HS-5 (cell line): Measurements from ENCODE around the gene ARHGEF9.
"Not testable (repeated sequence)": the region's sequence is repeated elsewhere in the genome, so short reads cannot be mapped to it uniquely, and the experiment has no call there.

Source experiments
- DNase-seq: peaks from one replicate; pipeline ENCODE4 v3.0.0-alpha.2; 2012; ENCODE audit warnings: low read depth

The ARHGEF9 gene

GRCh38 chrX:63784902-63785707 lies at the start of gene ARHGEF9:
TSS of gene ARHGEF9 (minus strand) at chrX:63785214. CDS start at chrX:63785145, 69 bp downstream.
- no peak for DNase-seq

- DNase-seq: not testable (repeated sequence)
Measured at GRCh38 chrX:63825446-63825845, 40.4 kb upstream of the ARHGEF9 start.

DNA sequence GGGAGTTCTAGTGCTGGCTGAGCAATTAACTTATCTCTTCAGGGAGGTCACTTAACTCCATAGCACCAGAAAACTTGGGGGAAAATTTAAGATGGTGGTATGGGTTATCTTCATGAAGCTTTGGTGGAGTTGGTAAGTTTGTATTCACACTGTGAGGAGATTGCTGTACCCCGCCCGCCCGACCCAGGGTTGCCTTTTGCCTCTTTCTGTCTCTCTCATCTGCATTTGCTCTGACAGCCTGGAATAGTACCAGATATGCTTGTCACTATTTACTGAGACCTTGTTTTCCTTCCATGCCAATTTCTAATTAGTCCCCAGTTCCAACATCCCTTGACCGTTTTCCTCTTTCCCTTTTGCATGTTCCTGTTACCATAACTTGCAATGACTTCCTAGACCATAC lies 33.1 kb upstream of the ARHGEF9 start:
- no peak for DNase-seq

DNA sequence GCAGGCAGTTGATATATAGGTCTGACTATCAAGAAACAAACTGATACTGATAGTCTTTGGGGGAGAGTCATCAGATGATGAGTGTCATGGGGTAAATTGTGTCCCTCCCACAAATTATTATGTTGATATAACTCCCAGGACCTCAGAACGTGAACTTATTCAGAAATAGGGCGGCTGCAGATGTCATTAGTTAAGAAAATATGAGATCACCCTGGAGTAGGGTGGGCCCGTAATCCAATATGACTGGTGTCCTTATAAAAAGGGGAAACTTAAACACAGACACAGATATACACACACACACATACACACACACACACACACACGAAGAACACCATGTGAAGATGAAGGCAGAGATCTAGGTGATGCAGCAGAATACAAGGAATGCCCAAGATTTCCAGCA lies 32.7 kb upstream of the ARHGEF9 start:
- DNase-seq: no peak

DNA sequence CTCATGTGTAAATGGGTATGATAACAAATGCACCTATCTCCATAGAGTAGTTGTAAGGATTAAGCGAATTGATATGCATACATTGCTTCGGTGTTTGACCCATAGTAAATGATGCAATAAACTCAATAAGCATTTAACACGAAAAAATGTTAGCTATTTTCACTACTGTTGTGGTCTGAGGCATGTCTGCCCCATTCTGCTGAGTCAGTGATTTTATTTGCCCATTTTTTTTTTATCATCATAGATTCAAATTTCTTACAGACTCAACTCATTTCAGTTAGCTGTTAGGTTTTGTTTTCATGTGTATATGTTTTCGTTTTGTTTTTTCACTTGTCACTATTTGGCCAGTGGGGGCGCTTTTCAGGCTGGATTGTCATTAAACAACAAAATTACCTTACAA lies 27.8 kb upstream of the ARHGEF9 start:
- DNase-seq: no peak

- DNase-seq: no peak
Measured at GRCh38 chrX:63810746-63811145, 25.7 kb upstream of the ARHGEF9 start.

DNA sequence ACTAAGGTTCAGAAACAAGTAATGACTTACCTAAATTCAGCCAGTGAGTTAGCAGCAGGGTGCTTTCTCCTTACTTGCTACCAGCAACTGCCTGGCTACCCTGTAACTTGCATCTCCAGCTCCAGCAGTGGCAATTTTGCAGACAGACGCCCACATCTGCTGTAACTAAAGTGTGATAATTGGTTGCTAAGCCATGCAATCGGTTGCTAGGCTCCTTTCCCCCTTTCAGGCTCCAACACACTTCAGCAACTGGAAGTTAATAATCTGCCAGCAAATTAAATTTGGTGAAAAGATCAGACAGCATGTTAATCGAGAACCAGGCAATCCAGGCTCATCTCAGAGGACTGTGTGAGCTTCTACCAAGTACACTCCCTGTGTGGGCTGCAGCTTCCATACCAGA lies 24.2 kb upstream of the ARHGEF9 start:
- no peak for DNase-seq

DNA sequence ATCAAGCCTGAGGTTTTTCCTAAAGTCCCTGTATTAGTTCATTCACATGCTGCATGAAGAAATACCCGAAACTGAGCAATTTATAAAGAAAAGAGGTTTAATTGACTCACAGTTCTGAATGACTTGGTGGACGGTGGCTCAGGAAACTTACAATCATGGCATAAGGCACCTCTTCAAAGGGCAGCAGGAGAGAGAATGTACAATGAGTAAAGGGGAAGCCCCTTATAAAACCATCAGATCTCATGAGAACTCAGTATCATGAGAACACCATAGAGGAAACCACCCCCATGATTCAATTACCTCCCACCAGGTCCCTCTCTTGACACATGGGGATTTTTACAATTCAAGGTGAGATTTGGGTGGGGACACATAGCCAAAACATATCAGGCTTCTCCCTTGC lies 10.4 kb upstream of the ARHGEF9 start:
- DNase-seq: not testable (repeated sequence)

DNA sequence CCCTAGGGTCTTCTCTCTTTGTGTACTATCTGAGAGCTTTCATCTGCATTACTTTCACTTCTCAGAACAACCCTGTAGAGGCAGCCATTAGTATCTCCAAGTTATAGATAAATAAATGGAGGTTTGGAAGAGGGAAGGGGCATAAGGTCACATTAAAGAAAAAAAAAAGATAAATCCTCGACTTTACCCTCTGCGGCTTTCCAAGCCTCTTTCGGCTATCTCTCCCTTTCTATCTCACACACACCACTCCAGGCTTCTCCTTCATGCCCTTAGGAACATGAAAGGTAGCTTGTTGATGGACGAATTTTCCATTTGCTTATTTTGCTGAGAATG lies 660 bp upstream of the ARHGEF9 start:
- DNase-seq: no peak

DNA sequence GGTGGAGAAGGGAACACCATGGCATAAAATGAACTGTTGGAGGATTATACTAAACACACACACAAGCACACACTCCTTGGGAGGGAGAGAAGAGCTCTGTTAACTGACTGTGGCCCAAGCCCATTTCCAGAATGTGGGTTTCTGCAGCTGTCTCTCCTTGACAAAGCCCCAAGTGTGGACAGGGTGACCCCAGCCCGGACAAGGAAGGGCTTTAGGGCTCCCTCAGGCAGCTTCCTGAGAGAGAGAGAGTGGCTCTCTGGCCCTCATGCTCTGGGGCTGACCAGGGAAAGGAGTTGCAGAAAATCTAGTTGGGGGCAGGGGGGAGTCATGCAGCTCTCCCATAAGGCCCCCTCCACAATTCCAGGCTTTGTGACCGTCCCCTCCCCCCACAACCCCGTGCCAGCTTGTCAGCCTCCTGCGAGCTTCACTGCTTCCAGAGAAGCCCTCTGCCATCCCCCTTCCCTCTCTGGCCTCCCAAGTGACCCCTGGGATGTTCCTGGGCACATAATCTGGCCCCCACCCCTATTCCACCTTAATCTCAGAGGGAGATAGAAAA lies 590 bp downstream of the ARHGEF9 start:
- DNase-seq: no peak

- DNase-seq: no peak
Measured at GRCh38 chrX:63782515-63782914, 2.5 kb downstream of the ARHGEF9 start.

- no peak for DNase-seq
Measured at GRCh38 chrX:63768760-63769159, 16.3 kb downstream of the ARHGEF9 start.

- no peak for DNase-seq
Measured at GRCh38 chrX:63765712-63766111, 19.3 kb downstream of the ARHGEF9 start.

DNA sequence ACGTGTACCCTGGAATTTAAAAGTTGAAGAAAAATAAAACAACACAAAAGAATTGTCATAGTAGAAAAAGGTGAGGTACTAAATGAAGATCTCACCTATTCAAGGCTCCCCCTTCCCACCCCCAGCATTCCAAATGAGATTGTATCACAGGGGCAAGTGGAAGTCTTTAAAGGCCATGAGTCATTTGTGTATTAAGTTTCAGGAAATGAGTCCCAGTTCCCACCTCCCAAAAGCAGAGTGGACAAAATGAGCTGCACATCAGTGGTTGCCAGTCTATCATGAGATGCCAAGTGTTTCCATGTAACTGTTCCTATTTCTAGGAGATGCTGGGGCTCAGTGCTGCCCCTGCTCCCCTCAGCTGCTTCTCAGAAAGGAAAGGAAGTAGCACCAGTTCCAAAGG lies 20.1 kb downstream of the ARHGEF9 start:
- no peak for DNase-seq

DNA sequence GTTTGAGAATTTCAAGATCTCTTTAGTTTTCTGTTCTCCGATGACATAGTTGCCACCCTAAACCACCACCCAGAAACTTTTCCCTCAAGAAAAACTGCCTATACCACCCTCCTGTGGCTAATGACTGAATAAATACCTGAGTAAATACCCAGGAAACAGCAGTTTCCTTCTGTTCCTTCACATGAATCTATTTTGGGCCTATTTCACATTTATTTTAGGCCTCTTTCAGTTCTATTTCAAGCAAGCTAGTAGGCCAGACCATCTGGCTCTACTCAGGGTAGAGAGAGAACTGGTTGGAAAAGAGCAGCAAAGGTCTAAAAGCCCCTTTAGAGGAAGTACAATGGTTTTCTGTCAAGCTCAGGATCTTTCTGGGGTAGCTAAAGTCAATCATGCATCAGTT lies 23.4 kb downstream of the ARHGEF9 start:
- no peak for DNase-seq

- no peak for DNase-seq
Measured at GRCh38 chrX:63758011-63758410, 27.0 kb downstream of the ARHGEF9 start.

DNA sequence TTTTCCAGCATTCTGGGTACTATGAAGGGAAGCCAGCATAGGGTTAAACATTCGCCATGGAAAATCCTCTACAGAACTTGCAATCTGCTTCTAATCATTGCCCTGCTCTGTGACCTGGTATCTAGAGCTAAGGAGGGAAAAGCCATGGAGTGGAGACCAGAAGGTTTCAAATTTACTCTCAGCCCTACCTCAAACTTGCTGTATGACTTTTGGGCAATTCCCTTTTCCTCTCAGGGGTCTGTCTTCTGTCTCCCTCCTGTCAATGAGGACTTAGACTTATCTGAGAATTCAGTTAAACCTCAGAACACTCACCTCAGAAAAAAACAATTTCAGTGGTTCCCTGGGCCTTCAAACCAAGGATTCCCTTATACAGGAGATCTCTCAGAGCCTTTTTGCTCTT lies 29.1 kb downstream of the ARHGEF9 start:
- DNase-seq: no peak

DNA sequence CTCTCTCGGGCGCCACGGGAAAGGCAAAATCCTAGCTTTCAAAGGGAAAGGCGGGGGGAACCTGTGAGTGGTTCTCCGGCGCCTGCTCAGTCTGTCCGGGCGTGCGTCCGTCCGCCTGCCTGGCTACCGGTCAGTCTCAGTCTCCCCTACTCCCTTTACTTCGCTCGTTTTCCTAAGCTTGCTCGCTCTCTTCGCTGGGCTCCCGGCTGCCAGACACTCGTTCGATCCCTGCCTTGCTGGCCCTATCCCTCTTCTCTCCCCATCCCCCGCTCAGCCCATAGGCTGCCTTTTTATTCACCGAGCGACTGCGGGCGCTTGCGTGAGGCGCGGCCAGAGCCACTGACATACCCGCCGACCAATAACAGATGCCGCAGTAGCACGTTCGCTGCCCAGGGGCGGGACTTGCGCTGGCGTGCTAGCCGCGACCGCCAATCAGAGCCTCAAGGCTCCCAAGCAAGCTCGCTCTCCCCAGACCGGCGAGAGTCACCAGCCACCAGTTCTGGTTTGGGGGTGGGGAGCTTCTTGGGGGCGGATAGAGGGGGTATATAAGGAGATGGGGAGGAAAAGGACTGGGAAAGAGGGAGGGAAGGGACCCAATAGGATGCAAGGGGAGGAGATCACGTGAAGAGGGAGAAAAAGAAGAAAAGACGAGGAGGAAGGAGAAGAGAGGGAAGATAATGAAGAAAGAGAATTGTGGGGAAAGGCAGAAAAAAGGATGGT lies 30.0 kb downstream of the ARHGEF9 start:
- DNase-seq: peak; percentile 67

- DNase-seq: no peak
Measured at GRCh38 chrX:63754136-63754859, 30.7 kb downstream of the ARHGEF9 start.

- DNase-seq: no peak
Measured at GRCh38 chrX:63751481-63751880, 33.5 kb downstream of the ARHGEF9 start.

- DNase-seq: no peak
Measured at GRCh38 chrX:63750811-63751210, 34.2 kb downstream of the ARHGEF9 start.

GRCh38 chrX:63747331-63747730 lies 37.7 kb downstream of the ARHGEF9 start:
- no peak for DNase-seq

DNA sequence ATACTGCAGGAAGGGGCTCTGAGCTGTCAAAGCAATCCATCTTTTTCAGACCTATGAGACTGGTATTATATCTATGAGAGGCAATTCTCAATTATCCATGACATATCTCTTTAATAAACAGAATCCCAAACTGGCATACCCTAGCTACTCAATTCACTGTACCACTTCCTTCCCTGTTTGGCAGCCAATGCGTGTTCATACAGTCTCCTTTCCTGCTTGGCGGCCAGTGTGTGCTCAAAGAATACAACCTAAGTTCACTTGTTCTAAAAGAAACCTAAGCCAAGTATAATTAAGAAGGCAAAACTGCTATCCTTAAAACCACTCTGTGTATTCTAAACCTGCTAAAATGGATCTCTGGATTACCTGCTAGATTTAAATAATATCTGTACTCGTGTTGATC lies 38.3 kb downstream of the ARHGEF9 start:
- DNase-seq: no peak
